GM18867 (cell line): ENCODE results near the gene RAP1GAP2.
"Not testable (repeated sequence)": the region's sequence is repeated elsewhere in the genome, so short reads cannot be mapped to it uniquely, and the experiment has no call there.

Source experiments
- ATAC-seq: cut with Tn5 transposase; IDR thresholded peaks from one replicate; pipeline ENCODE4 v1.9.1; 2021; ENCODE audit warnings: mild to moderate bottlenecking, moderate library complexity; ENCODE audit not compliant: unreplicated experiment

RAP1GAP2 gene

DNA sequence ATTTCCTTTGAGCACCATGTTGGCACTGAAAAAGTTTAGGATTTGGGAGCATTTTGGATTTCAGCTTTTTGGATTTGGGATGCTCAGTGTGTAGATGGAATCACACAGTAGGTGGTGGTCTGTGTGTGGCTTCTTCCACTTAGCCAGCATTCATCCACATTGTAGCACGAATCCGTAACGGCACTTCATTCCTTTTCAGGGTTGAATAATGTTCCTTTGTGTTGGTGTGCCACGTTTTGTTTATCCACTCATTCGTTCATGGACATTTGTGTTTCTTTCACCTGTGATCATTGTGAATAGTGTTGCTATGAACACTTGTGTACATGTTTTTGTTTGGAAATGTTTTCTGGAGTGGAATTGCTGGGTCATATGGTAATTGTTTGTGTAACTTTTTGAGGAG lies 85.1 kb downstream of the RAP1GAP2 start:
- no peak for ATAC-seq

DNA sequence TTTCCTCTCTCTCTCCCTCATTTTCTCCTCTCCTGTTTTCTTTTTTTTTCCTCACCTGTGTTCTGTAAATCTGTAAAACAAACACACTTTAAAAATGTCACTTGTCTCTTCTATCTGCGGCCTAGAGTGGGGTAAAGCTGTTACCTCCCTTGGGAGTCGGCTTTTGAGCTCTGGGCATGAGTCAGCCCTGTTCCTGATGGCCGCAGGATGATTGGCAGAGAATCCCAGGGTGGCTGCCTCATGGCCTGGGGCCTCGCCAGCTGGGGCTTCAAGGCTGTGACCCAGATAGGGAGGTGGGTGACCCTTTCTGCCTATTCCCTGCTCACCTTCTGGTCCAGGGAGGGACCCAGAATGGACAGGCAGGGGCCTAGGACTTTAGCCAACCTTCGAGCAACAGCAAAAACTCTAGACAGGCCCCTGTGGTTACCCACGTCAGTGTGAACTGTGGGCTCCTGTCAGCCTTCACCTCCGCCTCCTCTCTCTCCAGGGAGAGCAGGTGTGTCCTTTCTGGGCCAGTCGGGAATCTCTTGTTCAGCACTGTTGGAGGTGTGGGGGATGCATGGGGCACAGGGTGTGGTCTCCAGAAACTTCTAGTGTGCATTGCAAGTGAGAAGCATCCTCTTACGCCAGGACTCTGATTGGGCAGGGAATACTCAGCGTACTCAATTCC lies 87.4 kb downstream of the RAP1GAP2 start:
- no peak for ATAC-seq

GRCh38 chr17:2885733-2886132 lies 89.5 kb downstream of the RAP1GAP2 start:
- ATAC-seq = no peak

DNA sequence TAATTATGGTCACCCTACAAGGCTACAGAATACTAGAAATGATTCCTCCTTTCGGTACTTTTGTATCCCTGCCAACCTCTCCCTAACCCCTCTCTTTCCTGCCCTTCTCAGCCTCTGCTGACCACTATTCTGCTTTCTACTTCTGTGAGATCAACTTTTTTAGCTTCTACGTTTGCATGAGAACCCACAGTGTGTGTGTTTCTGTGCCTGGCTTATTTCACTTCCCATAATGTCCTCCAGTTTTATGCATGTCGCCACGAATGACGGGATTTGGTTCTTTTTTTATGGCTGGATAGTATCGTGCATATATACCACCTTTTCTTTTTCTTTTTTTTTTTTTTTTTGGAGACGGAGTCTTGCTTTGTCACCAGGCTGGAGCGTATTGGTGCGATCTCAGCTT lies 92.1 kb downstream of the RAP1GAP2 start:
- ATAC-seq = no peak

DNA sequence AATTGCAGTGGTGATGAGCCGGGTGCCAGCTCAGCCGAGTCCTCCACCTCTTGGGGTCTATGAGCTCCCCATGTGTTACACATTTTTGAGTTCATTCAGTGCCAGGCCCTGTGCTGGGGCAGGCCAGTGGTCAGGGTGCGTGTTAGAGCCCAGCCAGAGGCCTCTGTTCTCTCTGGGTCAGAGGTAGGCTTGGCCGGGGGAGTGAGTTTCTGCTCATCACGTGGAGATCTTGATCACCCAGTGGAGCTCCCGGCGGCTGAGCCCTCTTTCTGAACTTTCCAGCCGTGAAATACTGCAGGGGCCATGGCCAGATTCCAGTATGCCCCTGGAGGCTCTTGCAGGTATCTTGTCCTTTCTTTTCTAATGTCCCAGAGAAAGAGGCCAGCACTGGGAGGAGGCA lies 93.0 kb downstream of the RAP1GAP2 start:
- no peak for ATAC-seq

DNA sequence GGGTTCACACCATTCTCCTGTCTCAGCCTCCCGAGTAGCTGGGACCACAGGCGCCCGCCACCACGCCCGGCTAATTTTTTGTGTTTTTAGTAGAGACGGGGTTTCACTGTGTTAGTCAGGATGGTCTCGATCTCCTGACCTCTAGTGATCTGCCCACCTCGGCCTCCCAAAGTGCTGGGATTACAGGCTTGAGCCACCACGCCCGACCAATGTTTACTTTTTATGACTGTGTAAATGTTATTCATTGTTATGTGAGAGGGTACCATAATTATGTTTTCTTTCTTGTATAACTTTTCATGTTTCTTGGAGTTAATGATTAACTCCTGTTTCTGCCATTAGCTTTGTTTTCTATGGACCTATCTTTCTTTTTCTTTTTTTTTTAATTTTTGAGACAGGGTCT lies 94.5 kb downstream of the RAP1GAP2 start:
- ATAC-seq = not testable (repeated sequence)

GRCh38 chr17:2892305-2892971 lies 96.2 kb downstream of the RAP1GAP2 start:
- no peak for ATAC-seq

- no peak for ATAC-seq
Observed at GRCh38 chr17:2893422-2893914, 97.2 kb downstream of the RAP1GAP2 start.

GRCh38 chr17:2894782-2895181 lies 98.5 kb downstream of the RAP1GAP2 start:
- no peak for ATAC-seq

DNA sequence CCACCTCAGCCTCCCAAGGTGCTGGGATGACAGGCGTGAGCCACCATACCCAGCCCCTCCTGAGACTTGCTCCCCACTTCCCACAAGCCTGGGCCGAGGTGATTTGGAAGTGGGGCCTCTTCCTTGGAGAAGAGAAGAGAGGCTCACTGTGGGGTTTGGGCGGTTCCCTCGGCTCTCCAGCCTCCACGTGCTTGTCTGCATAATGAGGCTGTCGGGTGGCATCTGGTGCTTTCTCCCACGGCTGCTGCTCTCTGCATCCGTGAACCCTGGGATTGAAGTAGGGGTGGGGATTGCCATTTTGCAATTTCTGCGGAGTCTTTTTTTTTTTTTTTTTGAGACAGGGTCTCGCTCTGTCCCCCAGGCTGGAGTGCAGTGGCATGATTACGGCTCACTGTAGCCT lies 101.4 kb downstream of the RAP1GAP2 start:
- no peak for ATAC-seq

- no peak for ATAC-seq
Observed at GRCh38 chr17:2898255-2898926, 102.2 kb downstream of the RAP1GAP2 start.

DNA sequence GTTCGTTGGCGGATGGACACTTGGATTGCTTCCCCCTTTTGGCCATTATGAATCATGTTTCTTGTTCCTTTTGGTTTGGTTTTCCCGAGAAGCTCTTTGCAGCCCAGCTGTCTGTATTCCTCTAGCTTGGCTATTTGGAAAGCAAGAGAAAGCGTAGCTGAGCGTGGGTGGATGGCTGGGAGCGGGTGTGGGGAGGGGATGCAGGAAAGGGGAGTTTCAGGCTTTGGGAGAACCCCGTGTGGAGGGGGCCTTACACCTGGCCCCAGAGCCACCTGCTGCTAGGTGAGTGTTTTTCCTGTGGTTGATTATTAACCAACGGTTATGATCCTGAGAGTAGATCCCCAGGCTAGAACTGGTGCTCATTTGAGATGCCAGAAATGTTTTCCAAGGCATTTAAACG lies 103.7 kb downstream of the RAP1GAP2 start:
- ATAC-seq = no peak

GRCh38 chr17:2900842-2901241 lies 104.6 kb downstream of the RAP1GAP2 start:
- ATAC-seq = no peak

GRCh38 chr17:2901582-2901981 lies 105.3 kb downstream of the RAP1GAP2 start:
- no peak for ATAC-seq

GRCh38 chr17:2902546-2902945 lies 106.3 kb downstream of the RAP1GAP2 start:
- ATAC-seq = no peak

DNA sequence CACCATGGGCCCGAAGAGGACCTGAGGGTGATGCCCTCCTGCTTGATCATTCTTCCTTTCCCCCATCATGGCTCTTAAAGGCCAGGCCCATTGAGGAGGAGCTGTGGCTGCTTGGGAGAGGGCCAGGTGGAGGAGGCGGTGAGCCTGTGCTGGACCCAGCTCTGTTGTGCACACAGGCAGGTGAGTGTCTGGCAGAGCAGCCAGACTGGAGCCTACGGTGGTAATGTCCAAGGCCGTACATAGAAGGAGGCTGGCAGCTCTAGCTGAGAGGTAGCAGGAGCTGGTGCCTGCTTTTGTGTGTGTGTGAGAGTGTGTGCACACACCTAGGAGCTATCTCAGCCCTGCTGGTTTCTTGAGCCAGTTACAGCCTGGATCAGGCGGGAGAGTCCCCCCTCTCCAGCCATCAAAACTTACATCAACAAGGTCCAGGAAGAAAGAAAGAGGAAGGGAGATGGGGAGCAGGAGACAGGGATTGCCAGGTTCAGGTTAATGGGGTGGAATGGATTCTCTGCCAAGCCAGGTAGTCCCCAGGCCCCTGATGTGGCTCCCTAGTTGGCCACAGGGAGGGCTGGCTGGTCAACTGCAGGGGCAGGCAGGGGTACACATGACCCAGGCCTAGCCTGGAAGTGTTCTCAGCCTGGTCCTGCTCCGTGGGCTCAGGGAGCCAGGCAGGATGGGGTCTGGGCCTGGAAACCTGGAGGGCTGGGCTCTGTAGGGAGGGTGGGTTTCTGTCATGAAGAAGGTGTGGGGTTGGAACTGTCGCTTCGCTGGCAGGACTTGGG lies 107.1 kb downstream of the RAP1GAP2 start:
- no peak for ATAC-seq

DNA sequence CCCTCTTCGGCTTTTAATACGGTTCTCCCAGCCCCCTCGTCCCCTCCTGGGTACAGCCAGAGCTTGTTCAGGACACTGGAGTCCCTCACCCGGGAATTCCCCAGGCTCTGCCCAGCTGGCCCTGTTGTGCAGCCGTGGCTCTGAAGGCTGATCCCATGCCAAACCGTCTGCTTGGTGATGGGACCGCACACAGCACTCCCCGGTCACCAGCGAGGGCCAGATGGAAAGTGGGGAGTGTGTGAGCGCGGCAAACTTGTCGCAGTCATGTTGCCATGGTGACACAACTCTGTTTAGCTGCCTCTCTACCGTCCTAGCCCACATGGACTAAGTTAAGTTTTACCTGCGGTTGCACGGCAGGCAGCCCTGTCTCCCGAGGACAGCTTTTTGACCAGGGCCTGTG lies 107.9 kb downstream of the RAP1GAP2 start:
- ATAC-seq = no peak

DNA sequence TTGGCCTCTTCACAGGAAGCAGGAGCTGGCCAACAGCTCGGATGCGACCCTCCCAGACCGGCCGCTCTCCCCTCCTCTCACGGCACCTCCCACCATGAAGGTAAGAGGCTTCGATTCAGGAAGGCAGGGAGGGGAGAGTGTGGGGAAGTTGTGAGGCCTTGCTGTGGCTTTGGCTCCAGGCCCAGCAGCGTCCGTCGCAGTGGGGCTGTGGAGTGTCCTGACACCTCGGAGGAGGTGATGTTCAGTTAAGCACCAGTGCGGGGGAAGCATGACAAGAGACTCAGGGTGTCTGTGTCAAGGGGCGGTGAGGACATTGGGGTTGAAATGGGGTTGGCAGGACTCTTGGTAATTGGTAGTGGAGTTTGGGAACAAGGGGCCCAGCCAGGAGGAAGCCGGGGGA lies 109.0 kb downstream of the RAP1GAP2 start:
- ATAC-seq = no peak

DNA sequence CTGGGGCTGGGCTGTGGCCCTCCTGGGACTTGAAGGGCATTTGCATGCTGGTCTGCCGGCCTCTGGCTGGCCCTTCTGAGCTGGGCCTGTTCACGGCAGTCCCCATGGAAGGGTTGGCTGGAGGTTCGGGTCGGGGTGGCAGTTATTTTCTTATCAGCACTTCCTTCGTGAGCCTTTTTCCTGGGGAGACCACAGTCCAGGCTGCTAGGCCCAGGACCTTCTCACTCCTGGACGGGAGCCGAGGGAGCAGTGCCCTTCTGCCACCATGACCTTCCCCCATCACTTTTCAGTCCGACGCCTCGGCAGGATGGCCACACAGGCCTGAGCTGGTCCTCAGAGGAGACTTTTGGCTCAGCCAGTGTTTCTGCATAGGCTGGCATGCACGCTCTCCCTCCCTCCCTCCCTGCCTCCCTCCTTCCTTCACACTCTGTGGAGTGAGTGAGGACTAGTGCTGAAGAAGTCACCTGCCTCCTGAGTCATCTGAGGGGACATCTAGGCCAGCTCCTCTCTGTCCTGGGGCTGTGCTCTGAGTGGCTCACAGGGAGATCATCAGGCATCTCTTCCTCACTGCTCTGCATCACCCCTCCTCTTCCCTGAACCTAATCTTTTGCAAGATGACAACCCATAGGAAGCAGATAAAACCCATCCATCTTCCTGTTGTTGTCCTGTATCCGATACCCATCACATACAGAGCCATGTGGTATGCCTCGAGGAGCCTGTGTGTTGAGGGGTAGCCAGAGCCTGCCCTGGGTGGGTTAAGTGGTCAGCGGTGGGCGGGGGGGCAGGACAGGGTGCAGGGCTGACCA lies 109.7 kb downstream of the RAP1GAP2 start:
- no peak for ATAC-seq

- ATAC-seq = no peak
Observed at GRCh38 chr17:2906901-2907300, 110.7 kb downstream of the RAP1GAP2 start.
